ELR (cell line): ENCODE results near the gene SUN2.

Experiments used
- DNase-seq: peaks from one replicate; pipeline ENCODE4 v3.0.0-alpha.2; 2015; ENCODE audit warnings: low read depth

The SUN2 gene

GRCh38 chr22:38697425-38698089, 58.2 kb downstream of the SUN2 start:
- DNase-seq = peak; percentile 14

GRCh38 chr22:38696606-38697424, 59.0 kb downstream of the SUN2 start:
- DNase-seq = peak; percentile 95

GRCh38 chr22:38694940-38695339, 60.9 kb downstream of the SUN2 start:
- no peak for DNase-seq

GRCh38 chr22:38694049-38694448, 61.7 kb downstream of the SUN2 start:
- DNase-seq = peak; percentile 30

- no peak for DNase-seq
Observed at GRCh38 chr22:38689651-38690050, 66.1 kb downstream of the SUN2 start.

- DNase-seq = no peak
Observed at GRCh38 chr22:38685761-38686160, 70.0 kb downstream of the SUN2 start.

GRCh38 chr22:38684895-38685294, 70.9 kb downstream of the SUN2 start:
- DNase-seq = no peak
